IPS-NIHi7 (cell line): ENCODE data around the gene ZIM2.
"Not testable (repeated sequence)": the region's sequence is repeated elsewhere in the genome, so short reads cannot be mapped to it uniquely, and the experiment has no call there.

Experiments used
- DNase-seq: peaks from one replicate; pipeline ENCODE4 v3.0.0; 2012; ENCODE audit warnings: mixed read lengths; ENCODE audit errors: extremely low spot score

Gene ZIM2

DNA sequence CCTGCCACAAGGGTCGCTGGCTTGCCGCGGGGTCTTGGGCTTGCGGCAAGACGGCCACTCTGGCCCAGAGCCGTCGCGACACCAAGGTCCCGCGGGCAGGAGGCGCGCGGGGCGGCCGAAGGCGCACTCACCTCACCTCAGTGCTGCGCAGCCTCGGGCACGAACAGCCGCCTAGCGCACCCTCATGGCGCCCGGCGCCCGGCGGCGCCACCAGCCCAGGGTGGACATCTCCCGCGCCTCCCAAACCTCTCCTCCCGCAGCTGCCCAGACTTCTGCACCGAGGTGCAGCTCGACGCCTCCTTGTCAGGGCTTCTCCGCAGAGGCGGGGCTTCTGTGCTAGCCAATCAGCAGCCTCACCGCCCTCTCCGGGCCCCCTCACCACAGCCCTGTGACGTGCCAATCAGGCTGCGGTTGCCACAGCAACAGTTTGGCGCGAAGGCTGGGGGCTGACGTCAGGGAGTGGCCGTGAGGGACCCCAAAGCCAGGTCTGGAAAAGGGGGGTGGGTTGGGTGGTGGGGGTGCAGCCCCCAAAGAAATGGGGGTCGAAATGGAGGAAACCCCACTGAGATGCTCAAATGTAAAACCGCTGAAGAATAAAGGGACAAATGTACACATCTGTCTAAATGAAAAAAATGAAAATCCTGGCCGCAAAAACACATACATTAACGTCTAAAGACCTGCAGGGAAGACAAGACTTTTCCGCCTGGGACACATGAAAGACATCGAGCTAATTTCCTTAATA, at the start of gene ZIM2, which contains the start of gene PEG3:
Gene ZIM2, minus strand, starts transcription at position 276 of the 742 bp plus-strand sequence. CDS start 16,449 bp downstream, outside the sequence.
Gene PEG3, minus strand, starts transcription at position 276 of the 742 bp plus-strand sequence. CDS start 16,071 bp downstream, outside the sequence.
- no peak for DNase-seq

DNA sequence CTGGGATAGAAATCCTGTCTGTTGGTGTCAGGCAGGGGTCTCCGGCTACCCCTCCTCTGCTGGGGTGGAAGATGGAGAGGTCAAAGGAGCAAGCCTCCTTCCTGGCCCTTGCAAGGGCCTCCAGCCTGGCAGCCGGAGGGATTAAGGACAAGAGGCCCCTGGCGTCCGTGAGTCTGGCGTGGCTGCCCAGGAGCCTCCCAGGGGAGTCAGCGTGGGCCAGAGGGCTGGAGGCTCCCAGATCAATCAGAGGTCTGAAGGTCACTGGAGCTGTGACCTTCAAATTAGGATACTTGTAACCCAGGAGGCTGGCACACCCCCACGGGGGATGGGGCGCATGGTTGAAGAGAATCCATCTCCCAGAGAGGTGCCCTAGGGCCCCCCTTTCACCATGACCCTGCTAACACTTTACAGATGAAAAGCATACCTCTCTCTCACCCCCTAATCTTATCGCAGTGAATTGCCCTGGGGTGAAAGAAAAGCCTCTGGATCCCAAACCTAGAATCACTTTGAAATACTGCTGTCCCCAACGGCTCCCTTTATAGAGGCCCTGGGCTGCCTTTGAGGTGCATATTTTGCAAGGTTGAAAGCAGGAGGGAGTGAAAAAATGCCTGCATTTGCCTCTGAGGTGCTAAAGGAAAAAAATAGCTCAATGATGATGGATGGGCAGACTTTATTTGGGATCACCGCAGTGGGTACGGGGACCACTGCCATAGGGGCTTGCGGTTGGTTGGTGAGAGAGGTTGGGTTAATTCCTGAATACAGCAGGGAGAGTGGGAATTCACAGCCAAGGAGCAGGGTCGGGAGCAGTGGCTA, 44.9 kb upstream of the ZIM2 start:
- DNase-seq = no peak

DNA sequence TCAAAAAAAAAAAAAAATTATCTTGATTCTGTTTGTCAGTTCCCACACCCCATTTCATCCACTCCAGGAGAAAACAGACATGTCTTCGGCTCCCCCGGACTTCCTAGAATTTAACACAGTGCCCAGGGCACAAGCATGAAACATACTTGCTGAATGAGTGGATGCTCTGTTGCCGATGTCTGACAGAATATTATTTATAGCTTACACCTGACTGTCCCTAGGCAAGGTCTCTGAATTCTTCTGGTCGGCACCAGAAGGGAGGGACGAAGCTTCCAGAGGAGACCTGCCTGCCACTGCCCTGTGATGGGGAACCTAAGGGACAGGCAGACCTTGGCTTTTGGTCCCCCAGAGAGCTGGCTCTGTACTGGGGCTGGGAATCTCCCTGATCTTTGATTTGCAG, 43.9 kb upstream of the ZIM2 start:
- DNase-seq = no peak

DNA sequence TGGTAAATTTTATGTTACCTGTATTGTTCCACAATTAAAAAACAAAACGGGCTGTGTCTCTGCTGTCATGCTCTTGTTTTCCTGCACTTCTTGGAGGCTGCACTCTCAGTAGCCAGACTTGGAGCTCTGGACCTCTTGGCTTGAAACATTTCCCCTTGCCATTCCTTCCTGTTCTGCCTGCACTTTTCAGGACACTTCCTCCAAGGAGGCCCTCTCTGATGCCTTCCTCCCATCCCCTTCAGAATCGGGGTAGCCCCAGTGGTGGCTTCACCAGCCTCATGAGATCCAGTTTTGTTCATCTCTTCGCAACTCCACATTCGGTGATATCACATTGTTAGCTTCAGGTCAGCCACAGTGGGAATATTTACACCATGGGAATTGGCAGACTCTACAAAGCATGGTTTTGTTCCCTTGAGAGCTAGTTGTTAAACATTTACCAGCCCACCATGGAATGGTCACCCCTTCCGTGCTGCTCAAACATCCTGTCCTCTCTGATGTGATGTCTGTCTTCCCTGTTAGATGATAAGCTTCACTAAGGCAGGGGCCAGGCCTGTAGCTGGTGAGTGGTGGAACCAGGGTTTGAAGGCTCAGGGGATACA, 40.2 kb upstream of the ZIM2 start:
- no peak for DNase-seq

DNA sequence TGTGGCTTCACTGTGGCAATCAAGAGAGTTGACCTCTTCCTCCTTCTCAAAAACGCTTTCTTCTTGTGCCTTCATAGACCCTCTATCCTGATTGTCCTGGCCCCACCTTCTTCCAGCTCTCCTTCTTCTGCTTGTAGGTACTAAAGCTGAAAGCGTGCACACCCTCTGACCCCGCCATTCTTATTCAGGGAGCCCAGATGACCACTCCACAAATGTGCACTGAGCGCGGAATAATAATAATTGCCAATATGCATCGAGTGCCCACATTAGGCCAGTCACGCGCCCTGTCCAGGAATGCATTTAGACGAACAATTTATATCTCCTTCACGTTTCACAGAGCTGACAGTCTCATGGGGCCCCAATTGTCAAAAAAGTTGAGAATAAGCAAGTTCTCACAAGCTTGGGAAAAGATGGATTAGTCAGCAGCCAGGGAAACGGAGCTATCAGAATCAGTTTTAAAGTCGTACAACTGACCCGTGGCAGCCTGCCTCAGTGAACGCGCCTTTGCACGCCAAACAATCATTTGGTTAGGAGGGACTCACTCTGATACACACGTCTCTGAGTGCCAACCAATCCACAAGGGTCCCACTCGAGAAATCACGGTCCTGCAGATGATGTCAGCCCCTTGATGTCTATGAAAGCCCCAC, 36.7 kb upstream of the ZIM2 start:
- no peak for DNase-seq

DNA sequence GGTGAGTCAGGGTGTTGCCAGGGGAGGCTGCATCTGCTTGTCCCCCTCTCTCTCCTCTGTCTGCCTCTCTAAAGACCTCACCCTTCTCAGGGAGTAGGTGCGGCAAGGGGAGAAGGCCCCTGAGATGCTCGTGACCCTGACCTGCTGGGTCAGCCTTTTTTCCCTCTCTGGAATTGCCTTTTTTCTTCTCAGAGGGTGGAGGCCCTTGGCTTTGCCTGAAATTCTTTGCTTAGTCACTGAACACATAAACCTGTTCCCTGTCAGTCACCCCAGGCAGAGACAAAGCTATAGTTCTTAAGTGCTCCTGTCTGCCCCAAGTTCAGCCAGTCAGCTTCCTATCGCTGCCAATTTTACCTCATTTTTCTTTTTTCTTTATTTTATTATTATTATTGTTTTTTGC, 35.2 kb upstream of the ZIM2 start:
- DNase-seq = no peak

DNA sequence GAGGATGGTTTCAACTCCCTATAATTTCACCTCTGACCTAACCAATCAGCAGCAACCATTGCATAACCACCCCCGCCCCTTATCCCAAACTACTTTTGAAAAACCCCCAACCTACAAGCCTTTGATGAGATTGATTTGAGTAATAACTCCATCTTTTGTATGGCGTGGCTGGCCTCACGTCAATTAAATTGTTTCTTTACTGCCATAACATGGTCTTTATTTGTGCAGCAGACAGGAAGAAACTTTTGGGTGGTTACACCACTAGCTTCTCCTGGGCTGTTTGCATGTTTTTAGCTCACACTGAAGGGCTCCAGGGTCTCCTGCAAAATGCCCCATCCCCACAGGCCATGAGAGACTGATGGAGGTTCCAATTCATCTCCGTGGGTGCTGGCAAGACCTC, 34.0 kb upstream of the ZIM2 start:
- DNase-seq = no peak

DNA sequence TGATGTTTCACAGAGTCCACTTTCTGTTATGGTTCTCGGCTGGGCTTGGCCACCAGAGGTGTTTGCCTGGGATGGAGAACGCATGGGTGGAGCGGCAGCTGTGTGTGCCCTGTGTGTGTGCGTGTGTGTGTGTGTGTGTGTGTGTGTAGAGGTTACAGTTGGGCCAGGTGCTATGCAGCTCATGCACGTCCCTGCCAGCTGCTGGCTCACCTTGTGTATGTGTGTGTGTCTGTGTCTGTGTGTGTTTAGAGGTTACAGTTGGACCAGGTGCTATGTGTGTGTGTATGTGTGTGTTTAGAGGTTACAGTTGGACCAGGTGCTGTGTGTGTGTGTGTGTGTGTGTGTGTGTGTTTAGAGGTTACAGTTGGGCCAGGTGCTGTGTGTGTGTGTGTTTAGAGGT, 33.0 kb upstream of the ZIM2 start:
- no peak for DNase-seq

DNA sequence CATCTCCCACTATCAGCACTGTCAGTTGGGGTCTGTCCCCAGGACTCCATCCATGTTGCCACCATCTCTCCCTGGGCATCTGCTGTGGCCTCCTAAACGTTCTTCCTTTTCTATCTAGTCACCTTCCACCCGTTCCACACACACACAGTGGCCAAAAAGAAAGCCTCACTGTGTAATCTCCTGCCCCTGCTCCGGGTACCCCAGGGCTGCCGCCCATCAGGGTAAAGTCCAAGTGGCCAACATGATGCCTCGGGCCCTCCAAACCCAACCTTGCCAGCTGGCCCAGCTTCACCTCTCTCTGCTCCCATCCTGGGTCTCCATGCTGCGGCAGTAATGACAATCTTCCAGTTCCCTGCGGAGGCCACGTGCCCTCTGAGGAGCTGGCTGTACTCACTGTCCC, 29.4 kb upstream of the ZIM2 start:
- no peak for DNase-seq

DNA sequence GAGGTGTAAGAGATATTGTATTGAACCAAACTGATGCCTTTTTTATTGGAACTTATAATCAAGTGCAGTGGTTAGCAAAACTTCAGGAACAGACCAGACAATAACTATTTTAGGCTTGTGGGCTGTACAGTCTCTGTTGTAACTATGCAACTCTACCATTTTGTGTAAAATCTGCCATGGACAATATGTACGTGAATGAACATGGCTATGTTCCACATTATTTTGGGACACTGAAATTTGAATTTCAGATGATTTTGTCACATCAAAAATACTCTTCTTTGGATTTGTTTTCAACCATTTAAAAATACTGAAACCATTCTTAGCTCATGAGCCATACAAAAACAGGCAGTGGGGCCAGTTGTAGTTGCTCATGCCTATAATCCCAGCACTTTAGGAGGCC, 27.9 kb upstream of the ZIM2 start:
- DNase-seq = no peak

DNA sequence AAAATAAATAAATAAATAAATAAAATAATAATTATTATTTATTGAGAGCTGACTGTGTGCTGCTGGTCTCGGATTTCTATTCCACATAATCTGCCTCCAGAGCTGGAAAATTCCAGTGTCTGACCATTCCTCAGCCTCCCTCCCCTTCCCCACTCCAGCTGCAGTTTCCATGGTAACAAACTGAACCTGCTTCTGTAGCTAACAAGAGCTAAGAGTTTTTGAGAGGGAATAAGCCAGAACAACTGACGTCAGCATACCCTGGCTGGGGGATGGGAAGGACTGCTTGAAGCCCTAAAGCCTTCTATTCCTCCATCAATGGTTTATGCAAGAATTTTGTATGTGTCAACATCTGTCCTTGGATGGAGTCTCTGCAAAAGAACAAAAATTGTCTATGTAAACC, 26.0 kb upstream of the ZIM2 start:
- no peak for DNase-seq

DNA sequence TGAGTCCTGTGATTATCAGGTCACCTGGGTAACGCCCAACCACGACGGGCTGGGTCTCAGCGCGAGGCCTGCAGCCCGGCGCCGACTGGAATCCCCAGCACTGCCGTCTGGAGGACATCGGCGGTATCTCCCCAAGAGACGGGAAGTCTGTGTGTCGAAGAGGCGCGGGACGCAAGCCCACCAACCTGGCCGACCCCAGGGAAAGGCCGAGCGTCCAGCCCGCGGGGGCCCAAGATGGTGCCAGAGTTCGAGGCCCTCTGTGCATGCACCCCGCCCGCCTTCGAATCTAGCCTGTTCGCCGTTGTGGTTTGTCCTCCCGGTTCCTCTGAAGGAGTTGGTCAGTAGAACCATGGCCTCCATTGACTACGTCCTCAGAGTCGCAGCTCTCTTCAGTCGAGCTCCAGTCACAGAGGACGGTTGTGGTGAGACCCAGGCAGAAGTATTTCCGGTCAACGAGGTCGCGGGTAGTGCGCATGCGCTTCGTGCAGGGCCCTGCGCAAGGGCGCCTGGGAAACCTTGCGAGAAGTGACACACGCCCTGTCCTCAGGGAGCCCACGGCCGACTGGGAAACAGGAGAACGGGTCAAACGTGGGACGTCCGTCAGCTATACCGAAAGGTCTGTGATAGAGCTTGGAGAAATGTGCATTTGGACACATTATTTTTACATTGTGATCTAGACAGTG, 24.1 kb upstream of the ZIM2 start:
- DNase-seq = no peak

DNA sequence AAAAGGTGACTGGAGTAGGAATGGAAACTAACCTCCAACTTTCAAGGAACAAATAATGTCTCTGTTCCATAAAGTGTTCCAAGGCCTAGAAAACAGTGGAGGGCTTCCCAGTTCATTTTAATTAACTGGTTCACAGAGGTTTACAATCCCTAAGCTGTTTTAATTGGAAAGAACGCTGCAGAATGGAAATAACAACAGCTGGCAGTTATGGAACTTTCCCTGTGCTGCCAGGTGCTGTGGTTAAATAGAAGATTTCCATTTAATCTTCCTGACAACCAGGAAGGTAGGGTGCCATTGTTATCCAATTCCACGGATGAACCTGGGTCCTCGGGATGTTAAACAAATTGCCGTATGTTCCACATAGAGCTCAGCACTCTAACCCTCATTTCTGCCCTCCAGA, 22.2 kb upstream of the ZIM2 start:
- DNase-seq = no peak

DNA sequence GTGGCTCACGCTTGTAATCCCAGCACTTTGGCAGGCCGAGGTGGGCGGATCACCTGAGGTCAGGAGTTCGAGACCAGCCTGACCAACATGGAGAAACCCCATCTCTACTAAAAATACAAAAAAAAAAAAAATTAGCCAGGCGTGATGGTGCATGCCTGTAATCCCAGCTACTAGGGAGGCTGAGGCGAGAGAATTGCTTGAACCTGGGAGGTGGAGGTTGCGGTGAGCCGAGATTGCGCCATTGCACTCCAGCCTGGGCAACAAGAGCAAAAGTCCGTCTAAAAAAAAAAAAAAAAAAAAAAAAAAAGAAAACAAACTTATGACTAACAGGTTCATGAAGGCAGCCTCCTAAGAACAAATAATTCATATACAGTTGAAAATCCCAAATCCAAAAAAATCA, 19.9 kb upstream of the ZIM2 start:
- DNase-seq = not testable (repeated sequence)

DNA sequence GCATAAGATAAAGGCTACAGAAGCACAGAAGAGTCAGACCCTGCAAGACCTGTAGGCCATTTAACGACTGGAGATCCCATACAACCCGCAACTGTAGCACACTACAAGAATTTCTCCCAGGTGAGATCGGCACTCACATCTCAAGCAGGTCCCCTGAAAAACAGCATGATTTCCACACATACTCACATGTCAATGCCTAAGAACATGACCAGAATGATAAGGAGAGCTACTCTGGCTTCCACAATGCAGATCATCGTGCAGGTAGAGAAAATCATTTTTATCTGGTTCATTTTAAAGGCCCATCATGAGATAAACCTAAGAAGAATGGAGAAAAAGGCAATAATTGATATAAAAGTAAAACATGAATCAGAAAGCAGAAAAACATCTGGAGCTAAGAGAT, 17.5 kb upstream of the ZIM2 start:
- DNase-seq = no peak

DNA sequence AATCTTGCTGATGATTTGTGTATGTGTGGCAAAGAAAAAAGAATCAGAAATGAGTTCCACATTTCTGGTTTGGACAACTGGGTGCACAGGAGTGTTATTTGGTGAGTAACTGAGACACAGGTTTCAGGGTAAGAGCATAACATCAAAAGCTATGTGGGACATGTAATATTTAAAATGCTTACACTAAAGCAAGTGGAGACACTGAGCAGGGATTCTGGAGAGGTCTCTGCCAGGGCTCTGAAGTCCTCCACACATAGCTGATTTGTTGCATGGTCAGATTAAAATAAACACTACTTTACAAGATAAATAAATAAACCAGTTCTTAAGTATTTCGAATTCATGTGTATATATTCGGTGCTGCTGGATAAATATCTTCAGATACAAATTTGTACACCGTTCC, 16.3 kb upstream of the ZIM2 start:
- DNase-seq = no peak

DNA sequence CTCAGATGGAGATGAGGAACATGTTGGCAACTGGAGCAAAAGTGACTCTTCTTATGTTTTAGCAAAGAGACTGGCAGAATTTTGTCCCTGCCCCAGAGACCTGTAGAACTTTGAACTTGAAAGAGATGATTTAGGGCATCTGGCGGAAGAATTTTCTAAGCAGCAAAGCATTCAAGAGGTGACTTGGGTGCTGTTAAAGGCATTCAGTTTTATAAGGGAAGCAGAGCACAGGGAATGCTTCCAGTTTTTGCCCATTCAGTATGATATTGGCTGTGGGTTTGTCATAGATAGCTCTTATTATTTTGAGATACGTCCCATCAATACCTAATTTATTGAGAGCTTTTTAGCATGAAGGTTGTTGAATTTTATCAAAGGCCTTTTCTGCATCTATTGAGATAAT, 11.8 kb upstream of the ZIM2 start:
- DNase-seq = not testable (repeated sequence)

DNA sequence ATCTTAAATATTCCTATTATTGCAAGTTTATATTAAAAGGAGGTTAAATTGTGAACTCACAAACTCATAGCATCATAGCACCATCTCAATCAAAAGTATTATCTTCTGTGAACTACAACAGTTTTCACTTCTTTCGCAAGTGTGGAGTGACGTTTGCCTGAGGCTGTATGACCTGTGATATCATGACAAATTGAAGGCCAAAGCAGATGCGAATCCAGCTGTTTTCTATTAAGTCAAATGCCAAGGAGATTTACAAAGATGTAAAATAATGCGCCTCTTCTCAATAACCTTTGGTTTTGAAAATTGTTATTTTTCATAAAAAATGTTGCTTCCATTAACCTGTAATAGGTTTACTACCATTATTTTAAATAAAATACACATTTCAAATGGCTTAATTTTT, 7.6 kb upstream of the ZIM2 start:
- DNase-seq = no peak

DNA sequence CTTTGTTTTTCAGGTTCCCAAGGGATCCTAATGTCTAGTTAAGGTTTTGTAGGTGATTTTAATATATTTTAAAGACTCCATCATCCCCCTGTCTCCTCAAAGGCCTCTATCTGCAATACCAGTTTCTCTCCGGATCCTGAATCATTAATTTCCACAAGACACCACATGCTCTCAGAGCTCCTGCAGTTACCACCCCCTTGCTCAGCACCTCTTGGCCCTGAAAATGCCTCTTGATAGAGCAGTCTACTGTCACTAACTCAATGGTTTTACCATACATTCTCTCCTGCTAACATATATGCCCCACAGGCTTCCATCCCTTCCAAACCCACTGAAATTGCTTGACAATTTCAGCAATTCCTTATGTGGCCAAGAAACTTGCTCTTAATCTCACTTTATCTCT, 1.9 kb upstream of the ZIM2 start:
- DNase-seq = no peak

DNA sequence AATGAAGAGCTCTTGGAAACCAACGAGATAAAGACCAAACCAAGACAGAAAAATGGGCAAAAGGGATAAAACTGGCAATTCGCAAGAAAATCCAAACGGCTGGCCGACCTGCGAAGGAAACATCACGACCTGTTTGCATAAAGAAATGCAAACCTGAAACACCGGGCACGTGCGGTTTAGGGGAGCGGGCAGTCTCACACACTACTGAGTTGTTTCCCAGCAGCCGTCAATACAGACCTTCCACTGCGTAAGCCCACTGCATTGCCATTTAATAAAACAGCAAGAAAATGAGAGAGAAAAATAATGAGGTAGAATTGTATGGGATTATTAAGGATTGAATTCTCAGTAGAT, 642 bp upstream of the ZIM2 start:
- DNase-seq = no peak

DNA sequence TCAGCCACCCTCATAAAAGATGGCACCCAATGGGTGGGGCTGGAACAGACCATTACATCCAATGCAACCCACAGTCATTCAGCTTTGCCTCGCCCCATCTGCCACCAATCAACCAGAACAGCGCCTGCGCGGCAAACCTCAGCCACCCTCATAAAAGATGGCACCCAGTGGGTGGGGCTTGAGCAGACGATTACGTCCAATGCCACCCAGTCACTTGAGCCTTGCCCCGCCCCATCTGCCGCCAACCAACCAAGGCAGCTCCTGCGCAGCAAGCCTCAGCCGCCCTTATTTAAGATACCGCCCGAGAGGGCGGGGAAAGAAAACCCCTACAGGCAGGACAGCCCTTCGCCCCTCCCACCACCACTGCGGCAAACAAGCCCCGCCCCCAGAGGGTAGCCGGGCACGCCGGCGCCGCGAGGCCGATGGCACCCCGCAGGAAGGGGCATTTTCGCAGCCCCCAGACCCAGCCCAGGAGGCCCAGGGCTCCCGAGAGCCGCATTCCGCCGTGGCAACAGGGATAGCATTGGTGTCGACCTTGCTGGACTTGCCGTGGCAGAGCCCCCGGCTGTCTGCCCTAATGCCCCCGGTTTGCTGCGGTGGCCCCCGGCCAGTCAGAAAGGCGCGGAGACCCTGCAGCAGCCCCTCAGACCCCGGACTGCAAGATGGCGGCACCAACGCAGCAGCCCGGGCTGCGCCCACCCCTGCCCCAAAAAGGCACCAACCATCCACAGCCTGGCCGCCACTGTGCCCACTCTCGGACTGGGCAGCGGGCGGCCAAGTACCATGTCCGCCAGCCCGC, 675 bp downstream of the ZIM2 start:
- DNase-seq = no peak
